Stimulated activated naive CD8-positive, alpha-beta T cell treated with anti-CD3 and anti-CD28 coated beads, Interleukin-15, Interleukin-2, amounts not matched to agents 100 ng/mL and 50 ng/mL, for 24 hours (primary cell): Measurements from ENCODE around the gene NXF1.

Experiments
- H3K27ac Mint-ChIP-seq: one replicate; pipeline ENCODE4 v1.8.0; 2021; ENCODE audit warnings: mild to moderate bottlenecking, mixed read lengths
- H3K27me3 Mint-ChIP-seq: one replicate; pipeline ENCODE4 v1.8.0; 2021; ENCODE audit warnings: mixed read lengths
- H3K36me3 Mint-ChIP-seq: one replicate; pipeline ENCODE4 v1.8.0; 2021; ENCODE audit warnings: low read depth, mixed read lengths
- H3K4me1 Mint-ChIP-seq: one replicate; pipeline ENCODE4 v1.8.0; 2021; ENCODE audit warnings: low read depth, mixed read lengths
- H3K4me3 Mint-ChIP-seq: one replicate; pipeline ENCODE4 v1.8.0; 2021; ENCODE audit warnings: mild to moderate bottlenecking, mixed read lengths
- H3K9me3 Mint-ChIP-seq: one replicate; pipeline ENCODE4 v1.8.0; 2021; ENCODE audit warnings: mixed read lengths

The NXF1 gene

GRCh38 chr11:62747475-62748160 is 57.6 kb downstream of the NXF1 start:
- Mint-ChIP-seq H3K9me3 (no peaks in the 10 kb centered on the region), H3K4me1 (peaks cover 16% of the 10 kb centered on the region), H3K27ac (no peak overlapping the region), H3K36me3 (peaks cover 5% of the 10 kb centered on the region), H3K4me3 (no peak overlapping the region), H3K27me3 (no peaks in the 10 kb centered on the region)
